ENCODE results near the gene COPG1.

- TF ChIP-seq, protein P1, sequence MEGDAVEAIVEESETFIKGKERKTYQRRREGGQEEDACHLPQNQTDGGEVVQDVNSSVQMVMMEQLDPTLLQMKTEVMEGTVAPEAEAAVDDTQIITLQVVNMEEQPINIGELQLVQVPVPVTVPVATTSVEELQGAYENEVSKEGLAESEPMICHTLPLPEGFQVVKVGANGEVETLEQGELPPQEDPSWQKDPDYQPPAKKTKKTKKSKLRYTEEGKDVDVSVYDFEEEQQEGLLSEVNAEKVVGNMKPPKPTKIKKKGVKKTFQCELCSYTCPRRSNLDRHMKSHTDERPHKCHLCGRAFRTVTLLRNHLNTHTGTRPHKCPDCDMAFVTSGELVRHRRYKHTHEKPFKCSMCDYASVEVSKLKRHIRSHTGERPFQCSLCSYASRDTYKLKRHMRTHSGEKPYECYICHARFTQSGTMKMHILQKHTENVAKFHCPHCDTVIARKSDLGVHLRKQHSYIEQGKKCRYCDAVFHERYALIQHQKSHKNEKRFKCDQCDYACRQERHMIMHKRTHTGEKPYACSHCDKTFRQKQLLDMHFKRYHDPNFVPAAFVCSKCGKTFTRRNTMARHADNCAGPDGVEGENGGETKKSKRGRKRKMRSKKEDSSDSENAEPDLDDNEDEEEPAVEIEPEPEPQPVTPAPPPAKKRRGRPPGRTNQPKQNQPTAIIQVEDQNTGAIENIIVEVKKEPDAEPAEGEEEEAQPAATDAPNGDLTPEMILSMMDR (IDR thresholded peaks at IDR 0.05), result no peak
- TF ChIP-seq POLR2A (IDR thresholded peaks at IDR 0.05) (no peak), POLR2AphosphoS5 (IDR thresholded peaks at IDR 0.05) (no peak)
Observed at GRCh38 chr3:129246636-129247035, 2.8 kb upstream of the COPG1 start.
